Gastrocnemius medialis (tissue), 4 donors: ENCODE results near the gene IRS2. TPM values are rescaled to one million over a fixed set of nuclear protein-coding genes. Genes with fewer than 3 reads are reported as not detected.

Experiments
- ATAC-seq, 2 donors: fragments of 150-250 bp; one replicate each; pipeline ENCODE4 v1.9.1; 2016
- DNase-seq, 2 donors: peaks; one replicate each; pipeline ENCODE4 v3.0.0-alpha.2; 2019
- H3K27ac ChIP-seq, 4 donors: fragments of 200-600 bp; sonication (generic); 1 replicate in 1 of 4; 2 replicates in 3 of 4; pipeline ENCODE4 v1.5.1; 2016 to 2018; ENCODE audit warnings: mild to moderate bottlenecking in 2 of 4, moderate library complexity in 1 of 4
- H3K27me3 ChIP-seq, 3 donors: fragments of 200-600 bp; sonication (generic) in 2 of 3; 1 replicate in 1 of 3; 2 replicates in 2 of 3; pipeline versions ENCODE4 v1.5.1 to v1.6.0; 2016 to 2019; ENCODE audit warnings: mild to moderate bottlenecking in 1 of 3, moderate library complexity in 1 of 3
- H3K36me3 ChIP-seq, 2 donors: fragments of 200-600 bp; sonication (generic) in 1 of 2; one replicate each; pipeline ENCODE4 v1.5.1; 2017 to 2018
- H3K4me1 ChIP-seq, 2 donors: fragments of 200-600 bp; sonication (generic) in 1 of 2; one replicate each; pipeline ENCODE4 v1.5.1; 2016 to 2017; ENCODE audit warnings: mild to moderate bottlenecking in 2 of 2
- H3K4me3 ChIP-seq, 4 donors: fragments of 200-600 bp; sonication (generic) in 3 of 4; 1 replicate in 1 of 4; 2 replicates in 3 of 4; pipeline ENCODE4 v1.5.1; 2016 to 2019; ENCODE audit warnings: mild to moderate bottlenecking in 2 of 4
- H3K9me3 ChIP-seq, 3 donors: fragments of 200-600 bp; sonication (generic) in 2 of 3; 1 replicate in 1 of 3; 2 replicates in 2 of 3; pipeline ENCODE4 v1.5.1; 2016 to 2019
- CTCF ChIP-seq, 5 experiments: fragments of 450-650 bp in 3 of 5; fragments of 200-600 bp in 2 of 5; sonication (generic) in 2 of 5; IDR thresholded peaks in 4 of 5; conservative IDR thresholded peaks in 1 of 5; 1 replicate in 4 of 5; 2 replicates in 1 of 5; pipeline ENCODE4 v1.5.1; 2016 to 2019; ENCODE audit warnings: antibody characterized with exemption in 5 of 5, mild to moderate bottlenecking in 3 of 5, moderate library complexity in 3 of 5
- POLR2A ChIP-seq, 2 donors: fragments of 450-650 bp; IDR thresholded peaks; one replicate each; pipeline ENCODE4 v1.6.1; 2017; ENCODE audit warnings: antibody characterized with exemption in 2 of 2, mild to moderate bottlenecking in 2 of 2, moderate library complexity in 2 of 2
- in situ Hi-C, 4 donors: fragments of 200-750 bp; cut with MboI; loops; one replicate each; pipeline versions ENCODE4 v1.15.0 to v1.8.0; 2017; ENCODE audit warnings: low sequenced_read_pairs in 4 of 4
- intact Hi-C: fragments of 100-400 bp; cut with DNase I; formaldehyde crosslinking; loops from one replicate; pipeline ENCODE4 v1.15.1; 2023; ENCODE audit warnings: low total_unique reads
- total RNA-seq, 4 donors: library from RNA; depleted of rRNA; stranded (reverse); fragments of >200 nt; gene quantifications; one replicate each; pipeline versions ENCODE4 v1.1.0 to v1.2.3, GENCODE V29; 2016

The IRS2 gene
- total RNA-seq, 4 donors from 2014 or later, result 23.8 to 65.6 (median 28.7) TPM

DNA sequence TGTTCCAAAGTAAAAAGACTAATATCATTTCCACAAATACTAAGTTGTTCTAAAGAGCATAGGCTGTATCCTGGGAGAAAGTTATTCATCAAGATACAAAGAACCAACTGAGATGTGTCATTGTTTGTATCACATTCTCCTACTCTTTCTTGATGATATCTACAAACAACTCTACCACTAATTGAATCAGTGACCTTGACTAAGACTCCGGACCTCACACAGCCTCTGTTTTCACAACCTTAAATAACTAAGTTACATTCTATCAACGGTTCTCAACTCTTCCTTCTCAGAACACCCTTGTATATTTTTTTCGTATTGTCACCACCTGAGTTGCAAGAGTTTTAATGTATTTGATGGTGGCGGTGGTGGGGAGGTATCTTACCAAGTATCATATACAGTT is 12.6 kb downstream of the IRS2 start:
- DNase-seq (no peak), ATAC-seq (no peak)
- H3K4me3 ChIP-seq, result no peak overlapping the region
- H3K27ac ChIP-seq, result no peak overlapping the region
- in situ Hi-C loops (loop anchor here in 2 of 4 donors (10.0 kb wide), 1 partner anchor 341 kb away; no protein-coding TSS in a partner anchor), intact Hi-C loops (no loop called here)
- H3K9me3 ChIP-seq, result no peaks in the 10 kb centered on the region
- no peaks in the 10 kb centered on the region for H3K27me3 ChIP-seq
- TF ChIP-seq CTCF (IDR thresholded peaks at IDR 0.05 in 4 of 5, conservative IDR thresholded peaks at IDR 0.05 in 1 of 5), result no peak
- TF ChIP-seq POLR2A (IDR thresholded peaks at IDR 0.05), result no peak
- no peaks in the 10 kb centered on the region for H3K36me3 ChIP-seq
- H3K4me1 ChIP-seq, result peaks cover 40 to 49% of the 10 kb centered on the region in 2 donors

DNA sequence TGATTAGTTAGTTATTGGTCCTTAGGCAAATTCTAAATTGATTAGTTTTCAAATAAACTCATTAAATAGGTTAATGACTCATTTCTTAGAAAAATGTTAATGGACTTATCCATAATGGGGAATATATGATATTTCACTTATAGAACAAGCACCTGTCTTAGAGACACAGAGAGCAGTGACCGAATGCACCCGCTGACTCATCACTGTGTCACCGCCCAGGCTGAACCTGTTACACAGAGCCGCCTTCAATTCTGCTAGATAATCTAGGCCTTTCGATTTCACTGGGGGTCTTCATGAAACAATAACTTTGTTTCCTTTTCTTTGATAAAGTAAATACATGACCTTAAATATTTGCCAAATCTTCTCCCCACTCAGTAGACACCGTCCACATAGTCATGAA is 13.1 kb downstream of the IRS2 start:
- ATAC-seq, result no peak
- Histone ChIP-seq H3K27ac (no peak overlapping the region), H3K9me3 (no peaks in the 10 kb centered on the region), H3K27me3 (no peaks in the 10 kb centered on the region), H3K4me1 (peaks cover 35 to 44% of the 10 kb centered on the region in 2 donors), H3K36me3 (no peaks in the 10 kb centered on the region), H3K4me3 (no peak overlapping the region)
- no peak for DNase-seq
- intact Hi-C loops (no loop called here), in situ Hi-C loops (loop anchor here in 2 of 4 donors (10.0 kb wide), 1 partner anchor 342 kb away; no protein-coding TSS in a partner anchor)
- TF ChIP-seq POLR2A (IDR thresholded peaks at IDR 0.05), result no peak
- no peak for TF ChIP-seq CTCF (IDR thresholded peaks at IDR 0.05 in 4 of 5, conservative IDR thresholded peaks at IDR 0.05 in 1 of 5)

- in situ Hi-C loops, result loop anchor here in 2 of 4 donors (10.0 kb wide), 1 partner anchor 343 kb away; no protein-coding TSS in a partner anchor
Measured at GRCh38 chr13:109771926-109772325, 14.5 kb downstream of the IRS2 start.

GRCh38 chr13:109770436-109770835 is 15.9 kb downstream of the IRS2 start:
- DNase-seq, result no peak
- intact Hi-C loops, result no loop called here
- no peak for ATAC-seq
- H3K27ac ChIP-seq, result no peak overlapping the region
- TF ChIP-seq CTCF (IDR thresholded peaks at IDR 0.05 in 4 of 5, conservative IDR thresholded peaks at IDR 0.05 in 1 of 5), result no peak
- TF ChIP-seq POLR2A (IDR thresholded peaks at IDR 0.05), result no peak
- H3K4me1 ChIP-seq, result peaks cover 20 to 34% of the 10 kb centered on the region in 2 donors
- no peak overlapping the region for H3K4me3 ChIP-seq
- H3K36me3 ChIP-seq, result no peaks in the 10 kb centered on the region
- H3K9me3 ChIP-seq, result no peaks in the 10 kb centered on the region
- in situ Hi-C loops, result loop anchor here in 2 of 4 donors (10.0 kb wide), 1 partner anchor 344 kb away; no protein-coding TSS in a partner anchor
- H3K27me3 ChIP-seq, result no peaks in the 10 kb centered on the region

More at GRCh38 chr13:109771926-109772325, 14.5 kb downstream of the IRS2 start:
- Histone ChIP-seq H3K27me3 (no peaks in the 10 kb centered on the region), H3K4me1 (peaks cover 28 to 41% of the 10 kb centered on the region in 2 donors), H3K4me3 (no peak overlapping the region), H3K9me3 (no peaks in the 10 kb centered on the region), H3K36me3 (no peaks in the 10 kb centered on the region), H3K27ac (no peak overlapping the region)
- ATAC-seq (no peak), DNase-seq (no peak)
- TF ChIP-seq POLR2A (IDR thresholded peaks at IDR 0.05) (no peak), CTCF (IDR thresholded peaks at IDR 0.05 in 4 of 5, conservative IDR thresholded peaks at IDR 0.05 in 1 of 5) (no peak)
- intact Hi-C loops, result no loop called here

DNA sequence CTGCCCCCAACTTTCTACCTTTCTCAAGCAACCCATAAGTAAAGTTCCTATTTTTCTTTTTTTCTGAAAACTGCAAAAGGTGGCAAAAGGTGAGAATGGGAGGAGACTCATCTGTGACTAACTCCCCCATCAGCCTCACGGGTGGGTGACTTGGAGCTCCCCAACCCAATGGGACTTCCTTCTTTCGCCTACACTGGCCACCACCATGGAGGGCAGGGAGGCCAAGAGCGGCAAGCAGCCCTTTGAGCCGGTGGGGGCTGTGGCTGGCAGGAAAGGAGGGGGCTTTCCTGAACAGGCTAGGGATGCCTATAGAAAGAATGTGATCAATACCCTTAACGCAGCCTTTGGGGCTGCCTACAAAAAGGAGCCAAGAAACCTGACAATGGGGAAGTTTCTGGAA is 16.5 kb downstream of the IRS2 start:
- Histone ChIP-seq H3K4me3 (no peak overlapping the region), H3K27me3 (no peaks in the 10 kb centered on the region), H3K9me3 (no peaks in the 10 kb centered on the region), H3K4me1 (peaks cover 23 to 35% of the 10 kb centered on the region in 2 donors), H3K36me3 (no peaks in the 10 kb centered on the region), H3K27ac (no peak overlapping the region)
- no peak for ATAC-seq
- no peak for DNase-seq
- intact Hi-C loops, result no loop called here
- in situ Hi-C loops, result loop anchor here in 2 of 4 donors (10.0 kb wide), 1 partner anchor 345 kb away; no protein-coding TSS in a partner anchor
- TF ChIP-seq CTCF (IDR thresholded peaks at IDR 0.05 in 4 of 5, conservative IDR thresholded peaks at IDR 0.05 in 1 of 5) (no peak), POLR2A (IDR thresholded peaks at IDR 0.05) (no peak)
